SK-N-SH (cell line): ENCODE results near the gene BBX. TPM values are rescaled to one million over a fixed set of nuclear protein-coding genes. Genes with fewer than 3 reads are reported as not detected.

Source experiments
- CTCF ChIA-PET: fragments of 300-600, 350-600 bp; formaldehyde crosslinking; extraction: SDS; loops from one replicate; lab custom pipeline; 2021; lab: Yijun Ruan, JAX
- POLR2A ChIA-PET: fragments of 350-600 bp; sonication (Branson Sonifier 250); formaldehyde crosslinking; extraction: SDS; loops from one replicate; lab custom pipeline; 2020; ENCODE audit warnings: antibody characterized with exemption, inconsistent platforms; lab: Yijun Ruan, JAX
- DNase-seq: peaks from one replicate; pipeline ENCODE4 v3.0.0; 2012
- H2AFZ ChIP-seq: fragments of 200-600 bp; sonication (generic); 2 replicates; pipeline ENCODE4 v1.8.1; 2016; ENCODE audit warnings: antibody characterized with exemption, mild to moderate bottlenecking, low read depth
- H3F3A ChIP-seq: fragments of 200-600 bp; sonication (generic); replicated peaks from 2 replicates; pipeline ENCODE3; 2016; ENCODE audit warnings: antibody characterized with exemption, mild to moderate bottlenecking; ENCODE audit not compliant: insufficient read depth
- H3K27ac ChIP-seq, 2 experiments: fragments of 200-500 bp in 1 of 2; fragments of 200-600 bp in 1 of 2; sonication (Bioruptor generic) in 1 of 2; sonication (generic), shearing (Covaris generic) in 1 of 2; 2 replicates each; pipeline versions ENCODE4 v1.5.1 to v1.6.1; 2014 to 2016; ENCODE audit warnings: low read depth in 2 of 2, inconsistent platforms in 1 of 2, low read length in 1 of 2, mild to moderate bottlenecking in 1 of 2, mixed read lengths in 1 of 2
- H3K27me3 ChIP-seq: fragments of 200-600 bp; sonication (generic), shearing (Covaris generic); 2 replicates; pipeline ENCODE4 v1.6.1; 2016; ENCODE audit warnings: mixed run types; ENCODE audit not compliant: insufficient read depth
- H3K36me3 ChIP-seq, 2 experiments: fragments of 200-500 bp in 1 of 2; fragments of 200-600 bp in 1 of 2; sonication (Bioruptor generic) in 1 of 2; sonication (generic) in 1 of 2; replicated peaks in 1 of 2; 2 replicates each; pipeline versions ENCODE3 to v1.5.1; 2014 to 2016; ENCODE audit warnings: low read length in 1 of 2, mild to moderate bottlenecking in 1 of 2; ENCODE audit not compliant: insufficient read depth in 2 of 2, control insufficient read depth in 1 of 2
- H3K4me1 ChIP-seq, 2 experiments: fragments of 200-500 bp in 1 of 2; fragments of 200-600 bp in 1 of 2; sonication (Bioruptor generic) in 1 of 2; sonication (generic), shearing (Covaris generic) in 1 of 2; 2 replicates each; pipeline versions ENCODE4 v1.5.1 to v1.6.1; 2014 to 2016; ENCODE audit warnings: low read depth in 1 of 2, low read length in 1 of 2, mixed run types in 1 of 2; ENCODE audit not compliant: insufficient read depth in 2 of 2, control insufficient read depth in 1 of 2
- H3K4me2 ChIP-seq: fragments of 200-600 bp; sonication (generic), shearing (Covaris generic); 2 replicates; pipeline ENCODE4 v1.6.1; 2017; ENCODE audit warnings: mixed run types
- H3K4me3 ChIP-seq, 2 experiments: fragments of 200-500 bp in 1 of 2; fragments of 200-600 bp in 1 of 2; sonication (Bioruptor generic) in 1 of 2; sonication (generic), shearing (Covaris generic) in 1 of 2; 2 replicates each; pipeline versions ENCODE4 v1.5.1 to v1.8.1; 2014 to 2016; ENCODE audit warnings: low read depth in 2 of 2, inconsistent platforms in 1 of 2, low read length in 1 of 2, mild to moderate bottlenecking in 1 of 2, mixed read lengths in 1 of 2, moderate library complexity in 1 of 2
- H3K79me2 ChIP-seq: fragments of 200-600 bp; sonication (generic); 2 replicates; pipeline ENCODE4 v1.8.1; 2017; ENCODE audit warnings: mild to moderate bottlenecking; ENCODE audit not compliant: insufficient read depth
- H3K9ac ChIP-seq: fragments of 200-600 bp; sonication (generic); 2 replicates; pipeline ENCODE4 v1.6.1; 2017; ENCODE audit warnings: mixed run types
- H3K9me2 ChIP-seq: fragments of 200-600 bp; sonication (generic); 2 replicates; pipeline ENCODE4 v1.6.1; 2017; ENCODE audit warnings: mixed run types
- H3K9me3 ChIP-seq: fragments of 200-600 bp; sonication (generic); 2 replicates; pipeline ENCODE4 v1.6.1; 2017; ENCODE audit warnings: mixed run types, mild to moderate bottlenecking, moderate library complexity
- H4K20me1 ChIP-seq: fragments of 200-600 bp; sonication (generic); 2 replicates; pipeline ENCODE4 v1.6.1; 2017; ENCODE audit warnings: mild to moderate bottlenecking, mixed run types; ENCODE audit not compliant: insufficient read depth
- CHD2 ChIP-seq: fragments of 150-350 bp; IDR thresholded peaks from 2 replicates; pipeline ENCODE4 v1.6.1; 2018; ENCODE audit warnings: low read length; ENCODE audit not compliant: partially characterized antibody
- EP300 ChIP-seq, 2 experiments: IDR thresholded peaks; 2 replicates each; pipeline versions ENCODE4 v1.4.0 to v1.6.1; 2012; ENCODE audit warnings: borderline replicate concordance in 1 of 2, low read depth in 1 of 2, low read length in 1 of 2
- FOXJ3 ChIP-seq: sonication (generic); formaldehyde crosslinking; IDR thresholded peaks from 2 replicates; pipeline ENCODE4 v1.5.1; 2020; ENCODE audit warnings: mild to moderate bottlenecking, missing genetic modification reagents
- GABPA ChIP-seq: IDR thresholded peaks from 2 replicates; pipeline ENCODE4 v1.4.0; 2012; ENCODE audit warnings: low read depth, mild to moderate bottlenecking
- MEF2A ChIP-seq: IDR thresholded peaks from 2 replicates; pipeline ENCODE4 v1.4.0; 2012; ENCODE audit warnings: low read depth, borderline replicate concordance
- MXI1 ChIP-seq: IDR thresholded peaks from 2 replicates; pipeline ENCODE4 v1.6.1; 2012; ENCODE audit warnings: mild to moderate bottlenecking, low read depth, low read length, improper control_type of control experiment
- NFIC ChIP-seq: IDR thresholded peaks from 2 replicates; pipeline ENCODE4 v1.4.0; 2012; ENCODE audit warnings: borderline replicate concordance
- PBX3 ChIP-seq: IDR thresholded peaks from 2 replicates; pipeline ENCODE4; 2012
- POLR2AphosphoS5 ChIP-seq: IDR thresholded peaks from 2 replicates; pipeline ENCODE4 v1.6.1; 2012; ENCODE audit warnings: low read depth, low read length
- RAD21 ChIP-seq: IDR thresholded peaks from 2 replicates; pipeline ENCODE4 v1.6.1; 2012; ENCODE audit warnings: mild to moderate bottlenecking, low read length
- SMC3 ChIP-seq: IDR thresholded peaks from 2 replicates; pipeline ENCODE4 v1.6.1; 2012; ENCODE audit warnings: low read depth, low read length, improper control_type of control experiment
- TAF1 ChIP-seq: IDR thresholded peaks from 2 replicates; pipeline ENCODE4 v1.6.1; 2012; ENCODE audit warnings: low read depth, mild to moderate bottlenecking, low read length, moderate library complexity, borderline replicate concordance
- TCF12 ChIP-seq: IDR thresholded peaks from 2 replicates; pipeline ENCODE4 v1.4.0; 2012
- YY1 ChIP-seq: IDR thresholded peaks from 2 replicates; pipeline ENCODE4 v1.4.0; 2012; ENCODE audit warnings: low read depth, mild to moderate bottlenecking
- WGBS: methylation state at CpG from one replicate; pipeline ENCODE4 v1.1.6; 2017; ENCODE audit warnings: low lambda C conversion rate; 5-methylcytosine and 5-hydroxymethylcytosine counted together
- polyA plus RNA-seq, 3 experiments: library from polyadenylated mRNA; depleted of rRNA; stranded (reverse); fragments of >200 nt; gene quantifications; 2 replicates each; pipeline ENCODE4 v1.2.3, GENCODE V29; 2012
- TF ChIP-seq, protein P1 (sequence below): fragments of 150-350 bp; IDR thresholded peaks from 2 replicates; pipeline ENCODE4 v1.6.1; 2017; ENCODE audit warnings: antibody characterized with exemption, low read length, low read depth, borderline replicate concordance
- TF ChIP-seq, protein P2 (sequence below): fragments of 150-350 bp; IDR thresholded peaks from 2 replicates; pipeline ENCODE4 v1.6.1; 2016; ENCODE audit warnings: mild to moderate bottlenecking, low read depth, low read length
- TF ChIP-seq, protein P3 (sequence below): fragments of 200-600 bp; sonication (generic); IDR thresholded peaks from 2 replicates; pipeline ENCODE4 v1.6.1; 2017; ENCODE audit warnings: antibody characterized with exemption, mild to moderate bottlenecking, moderate library complexity
- TF ChIP-seq, protein P4 (sequence below): IDR thresholded peaks from 2 replicates; pipeline ENCODE4 v1.6.1; 2012; ENCODE audit warnings: mild to moderate bottlenecking, low read depth, low read length, moderate library complexity
- TF ChIP-seq, protein P5 (sequence below): IDR thresholded peaks from 2 replicates; pipeline ENCODE4 v1.4.0; 2012; ENCODE audit warnings: low read depth, borderline replicate concordance

Gene BBX
- polyA plus RNA-seq, 1 of the 3 experiments (the other 2 are of a cell fraction), result 14.2 TPM

- H3K27ac ChIP-seq, result no peak overlapping the region
- no peaks in the 10 kb centered on the region for H3K79me2 ChIP-seq
- POLR2A ChIA-PET, result no interaction called here
- no peak overlapping the region for H3K4me3 ChIP-seq
- no peak overlapping the region for H3K4me2 ChIP-seq
- no peak for DNase-seq
- peaks cover under 1 to 3% of the 10 kb centered on the region in 2 experiments; a peak in 3 of 4 replicates for H3K4me1 ChIP-seq
- TF ChIP-seq, protein P1, sequence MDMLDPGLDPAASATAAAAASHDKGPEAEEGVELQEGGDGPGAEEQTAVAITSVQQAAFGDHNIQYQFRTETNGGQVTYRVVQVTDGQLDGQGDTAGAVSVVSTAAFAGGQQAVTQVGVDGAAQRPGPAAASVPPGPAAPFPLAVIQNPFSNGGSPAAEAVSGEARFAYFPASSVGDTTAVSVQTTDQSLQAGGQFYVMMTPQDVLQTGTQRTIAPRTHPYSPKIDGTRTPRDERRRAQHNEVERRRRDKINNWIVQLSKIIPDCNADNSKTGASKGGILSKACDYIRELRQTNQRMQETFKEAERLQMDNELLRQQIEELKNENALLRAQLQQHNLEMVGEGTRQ, result no peak
- TF ChIP-seq NFIC, result no peak
- TF ChIP-seq MXI1, result no peak
- TF ChIP-seq TCF12, result no peak
- TF ChIP-seq, protein P2, sequence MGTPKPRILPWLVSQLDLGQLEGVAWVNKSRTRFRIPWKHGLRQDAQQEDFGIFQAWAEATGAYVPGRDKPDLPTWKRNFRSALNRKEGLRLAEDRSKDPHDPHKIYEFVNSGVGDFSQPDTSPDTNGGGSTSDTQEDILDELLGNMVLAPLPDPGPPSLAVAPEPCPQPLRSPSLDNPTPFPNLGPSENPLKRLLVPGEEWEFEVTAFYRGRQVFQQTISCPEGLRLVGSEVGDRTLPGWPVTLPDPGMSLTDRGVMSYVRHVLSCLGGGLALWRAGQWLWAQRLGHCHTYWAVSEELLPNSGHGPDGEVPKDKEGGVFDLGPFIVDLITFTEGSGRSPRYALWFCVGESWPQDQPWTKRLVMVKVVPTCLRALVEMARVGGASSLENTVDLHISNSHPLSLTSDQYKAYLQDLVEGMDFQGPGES, result no peak
- no peak for TF ChIP-seq GABPA
- no peak for TF ChIP-seq TAF1
- TF ChIP-seq YY1, result no peak
- TF ChIP-seq EP300 (IDR thresholded peaks at IDR 0.05; ENCODE audit: borderline replicate concordance in 1 of 2, low read depth in 1 of 2, low read length in 1 of 2), result no peak
- TF ChIP-seq MEF2A, result no peak
- TF ChIP-seq POLR2AphosphoS5, result no peak
- TF ChIP-seq, protein P3, sequence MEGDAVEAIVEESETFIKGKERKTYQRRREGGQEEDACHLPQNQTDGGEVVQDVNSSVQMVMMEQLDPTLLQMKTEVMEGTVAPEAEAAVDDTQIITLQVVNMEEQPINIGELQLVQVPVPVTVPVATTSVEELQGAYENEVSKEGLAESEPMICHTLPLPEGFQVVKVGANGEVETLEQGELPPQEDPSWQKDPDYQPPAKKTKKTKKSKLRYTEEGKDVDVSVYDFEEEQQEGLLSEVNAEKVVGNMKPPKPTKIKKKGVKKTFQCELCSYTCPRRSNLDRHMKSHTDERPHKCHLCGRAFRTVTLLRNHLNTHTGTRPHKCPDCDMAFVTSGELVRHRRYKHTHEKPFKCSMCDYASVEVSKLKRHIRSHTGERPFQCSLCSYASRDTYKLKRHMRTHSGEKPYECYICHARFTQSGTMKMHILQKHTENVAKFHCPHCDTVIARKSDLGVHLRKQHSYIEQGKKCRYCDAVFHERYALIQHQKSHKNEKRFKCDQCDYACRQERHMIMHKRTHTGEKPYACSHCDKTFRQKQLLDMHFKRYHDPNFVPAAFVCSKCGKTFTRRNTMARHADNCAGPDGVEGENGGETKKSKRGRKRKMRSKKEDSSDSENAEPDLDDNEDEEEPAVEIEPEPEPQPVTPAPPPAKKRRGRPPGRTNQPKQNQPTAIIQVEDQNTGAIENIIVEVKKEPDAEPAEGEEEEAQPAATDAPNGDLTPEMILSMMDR, result no peak
- TF ChIP-seq RAD21, result no peak
- no peak overlapping the region for H2AFZ ChIP-seq
- no peaks in the 10 kb centered on the region for H3K9me3 ChIP-seq
- H3K9ac ChIP-seq, result no peak overlapping the region
- peaks cover 2% of the 10 kb centered on the region for H3F3A ChIP-seq
- peaks cover 0 to 3% of the 10 kb centered on the region in 2 experiments for H3K36me3 ChIP-seq
- H4K20me1 ChIP-seq, result no peaks in the 10 kb centered on the region
- CTCF ChIA-PET, result interaction anchor here (0.9 to 4.2 kb wide), 2 partner anchors 10 to 24 kb away, joined by 3 to 36 read pairs; no protein-coding TSS in a partner anchor
- no peaks in the 10 kb centered on the region for H3K27me3 ChIP-seq
- WGBS, result 93% methylated on average over 2 of the region's 2 CpGs
- H3K9me2 ChIP-seq, result no peaks in the 10 kb centered on the region
Measured at GRCh38 chr3:107666853-107667252, 144.1 kb downstream of the BBX start.

DNA sequence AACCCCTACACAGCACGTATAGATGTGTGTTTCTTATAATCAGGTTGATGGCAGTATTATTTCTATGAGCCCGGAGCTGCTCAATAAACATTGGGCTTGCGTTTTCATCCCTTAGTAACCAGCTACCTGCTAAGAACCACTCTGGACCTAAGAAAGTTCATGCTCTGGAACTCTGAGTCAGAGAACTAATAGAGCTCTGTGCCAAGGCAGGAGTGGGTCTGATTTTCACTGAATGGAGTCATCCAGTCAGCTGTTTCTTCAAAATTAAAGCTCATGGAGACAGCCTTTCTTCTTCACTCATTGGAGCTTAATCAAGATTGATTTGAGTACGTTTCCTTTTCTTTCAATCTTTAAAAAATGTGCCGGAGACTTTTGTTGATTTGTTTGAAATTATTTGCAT lies 145.7 kb downstream of the BBX start:
- POLR2A ChIA-PET, result interaction anchor here (0.6 kb wide), 1 partner anchor 167 kb away, joined by 7 read pairs; no protein-coding TSS in a partner anchor
- Histone ChIP-seq H3K9ac (no peak overlapping the region), H3K79me2 (no peaks in the 10 kb centered on the region), H3F3A (no peaks in the 10 kb centered on the region), H2AFZ (no peak overlapping the region), H3K9me2 (no peaks in the 10 kb centered on the region), H3K4me3 (no peak overlapping the region), H3K9me3 (no peaks in the 10 kb centered on the region), H3K4me1 (no peaks in the 10 kb centered on the region; a peak in 3 of 4 replicates), H3K27ac (no peak overlapping the region), H4K20me1 (no peaks in the 10 kb centered on the region), H3K4me2 (no peak overlapping the region), H3K27me3 (no peaks in the 10 kb centered on the region), H3K36me3 (peaks cover 0 to 3% of the 10 kb centered on the region in 2 experiments)
- CTCF ChIA-PET, result interaction anchor here (0.7 to 1.8 kb wide), 6 partner anchors 8 to 442 kb away, joined by 3 to 5 read pairs (median 4); no protein-coding TSS in a partner anchor
- DNase-seq, result no peak
- WGBS, result 95% methylated on average over 5 of the region's 5 CpGs
- TF ChIP-seq SMC3 (no peak), FOXJ3 (CRISPR knock-in tag) (no peak), EP300 (IDR thresholded peaks at IDR 0.05; ENCODE audit: borderline replicate concordance in 1 of 2, low read depth in 1 of 2, low read length in 1 of 2) (no peak), CHD2 (no peak), PBX3 (no peak)
- TF ChIP-seq, protein P4, sequence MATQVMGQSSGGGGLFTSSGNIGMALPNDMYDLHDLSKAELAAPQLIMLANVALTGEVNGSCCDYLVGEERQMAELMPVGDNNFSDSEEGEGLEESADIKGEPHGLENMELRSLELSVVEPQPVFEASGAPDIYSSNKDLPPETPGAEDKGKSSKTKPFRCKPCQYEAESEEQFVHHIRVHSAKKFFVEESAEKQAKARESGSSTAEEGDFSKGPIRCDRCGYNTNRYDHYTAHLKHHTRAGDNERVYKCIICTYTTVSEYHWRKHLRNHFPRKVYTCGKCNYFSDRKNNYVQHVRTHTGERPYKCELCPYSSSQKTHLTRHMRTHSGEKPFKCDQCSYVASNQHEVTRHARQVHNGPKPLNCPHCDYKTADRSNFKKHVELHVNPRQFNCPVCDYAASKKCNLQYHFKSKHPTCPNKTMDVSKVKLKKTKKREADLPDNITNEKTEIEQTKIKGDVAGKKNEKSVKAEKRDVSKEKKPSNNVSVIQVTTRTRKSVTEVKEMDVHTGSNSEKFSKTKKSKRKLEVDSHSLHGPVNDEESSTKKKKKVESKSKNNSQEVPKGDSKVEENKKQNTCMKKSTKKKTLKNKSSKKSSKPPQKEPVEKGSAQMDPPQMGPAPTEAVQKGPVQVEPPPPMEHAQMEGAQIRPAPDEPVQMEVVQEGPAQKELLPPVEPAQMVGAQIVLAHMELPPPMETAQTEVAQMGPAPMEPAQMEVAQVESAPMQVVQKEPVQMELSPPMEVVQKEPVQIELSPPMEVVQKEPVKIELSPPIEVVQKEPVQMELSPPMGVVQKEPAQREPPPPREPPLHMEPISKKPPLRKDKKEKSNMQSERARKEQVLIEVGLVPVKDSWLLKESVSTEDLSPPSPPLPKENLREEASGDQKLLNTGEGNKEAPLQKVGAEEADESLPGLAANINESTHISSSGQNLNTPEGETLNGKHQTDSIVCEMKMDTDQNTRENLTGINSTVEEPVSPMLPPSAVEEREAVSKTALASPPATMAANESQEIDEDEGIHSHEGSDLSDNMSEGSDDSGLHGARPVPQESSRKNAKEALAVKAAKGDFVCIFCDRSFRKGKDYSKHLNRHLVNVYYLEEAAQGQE, result no peak
- TF ChIP-seq, protein P5, sequence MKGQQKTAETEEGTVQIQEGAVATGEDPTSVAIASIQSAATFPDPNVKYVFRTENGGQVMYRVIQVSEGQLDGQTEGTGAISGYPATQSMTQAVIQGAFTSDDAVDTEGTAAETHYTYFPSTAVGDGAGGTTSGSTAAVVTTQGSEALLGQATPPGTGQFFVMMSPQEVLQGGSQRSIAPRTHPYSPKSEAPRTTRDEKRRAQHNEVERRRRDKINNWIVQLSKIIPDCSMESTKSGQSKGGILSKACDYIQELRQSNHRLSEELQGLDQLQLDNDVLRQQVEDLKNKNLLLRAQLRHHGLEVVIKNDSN, result no peak
